Lung microvascular endothelial cell (primary cell): Measurements from ENCODE around the gene TIGD7. TPM values are rescaled to one million over a fixed set of nuclear protein-coding genes. Genes with fewer than 3 reads are reported as not detected.
"Not testable (repeated sequence)": the region's sequence is repeated elsewhere in the genome, so short reads cannot be mapped to it uniquely, and the experiment has no call there.

Source experiments
- DNase-seq, 2 donors: peaks; one replicate each; pipeline versions ENCODE4 v3.0.0 to v3.0.0-alpha.2; 2010; ENCODE audit warnings: low read depth in 2 of 2
- total RNA-seq: library from RNA; depleted of rRNA; stranded (reverse); fragments of >200 nt; gene quantifications from 2 replicates; pipeline ENCODE4 v1.2.1, GENCODE V29; 2014

The TIGD7 gene
- total RNA-seq, 1 donor from 2014 or later = 3.2 TPM

- DNase-seq = peak; percentile 99
Observed at GRCh38 chr16:3282730-3283542, 22.3 kb downstream of the TIGD7 start, which contains the start of gene ZNF263. ZNF263 (plus strand) TSS chr16:3283491; CDS start chr16:3283819, 328 bp downstream.

- DNase-seq = peak; percentile 81 to 84
Observed at GRCh38 chr16:3282103-3282729, 23.0 kb downstream of the TIGD7 start.

- DNase-seq = no peak
Observed at GRCh38 chr16:3281222-3281820, 23.9 kb downstream of the TIGD7 start.

- DNase-seq = no peak
Observed at GRCh38 chr16:3276679-3277078, 28.6 kb downstream of the TIGD7 start.

GRCh38 chr16:3274947-3275346 lies 30.3 kb downstream of the TIGD7 start:
- DNase-seq = no peak

- no peak for DNase-seq
Observed at GRCh38 chr16:3274490-3274889, 30.7 kb downstream of the TIGD7 start.

GRCh38 chr16:3271281-3271680 lies 33.9 kb downstream of the TIGD7 start:
- not testable (repeated sequence) for DNase-seq

- DNase-seq = not testable (repeated sequence)
Observed at GRCh38 chr16:3270718-3271117, 34.5 kb downstream of the TIGD7 start.

GRCh38 chr16:3268294-3268693 lies 36.9 kb downstream of the TIGD7 start:
- DNase-seq = no peak

- peak; percentile 51 to 74 for DNase-seq
Observed at GRCh38 chr16:3266873-3267537, 38.2 kb downstream of the TIGD7 start.

- peak; percentile 99 for DNase-seq
Observed at GRCh38 chr16:3264137-3265036, 40.8 kb downstream of the TIGD7 start.

- no peak for DNase-seq
Observed at GRCh38 chr16:3262517-3262916, 42.7 kb downstream of the TIGD7 start.

GRCh38 chr16:3259836-3260235 lies 45.4 kb downstream of the TIGD7 start:
- DNase-seq = no peak

GRCh38 chr16:3256866-3257465 lies 48.3 kb downstream of the TIGD7 start:
- peak in 1 of 2 donors; percentile 14 for DNase-seq

- peak in 1 of 2 donors; percentile 15 for DNase-seq
Observed at GRCh38 chr16:3256146-3256865, 48.9 kb downstream of the TIGD7 start, which contains the start of gene MEFV. MEFV (minus strand) TSS chr16:3256633; CDS start chr16:3256587, 46 bp downstream.

GRCh38 chr16:3254309-3254708 lies 50.9 kb downstream of the TIGD7 start:
- no peak for DNase-seq

GRCh38 chr16:3252967-3253366 lies 52.3 kb downstream of the TIGD7 start:
- DNase-seq = no peak

- no peak for DNase-seq
Observed at GRCh38 chr16:3249451-3249850, 55.8 kb downstream of the TIGD7 start.

- no peak for DNase-seq
Observed at GRCh38 chr16:3249020-3249419, 56.2 kb downstream of the TIGD7 start.
